22Rv1 (cell line): ENCODE data around the gene OLFM1.

Experiments used
- CTCF ChIP-seq: fragments of 450-650 bp; IDR thresholded peaks from 2 replicates; pipeline ENCODE4 v1.5.1; 2017; ENCODE audit warnings: mild to moderate bottlenecking
- ZFX ChIP-seq: fragments of 450-650 bp; IDR thresholded peaks from 2 replicates; pipeline ENCODE4 v1.6.1; 2017; ENCODE audit warnings: antibody characterized with exemption, borderline replicate concordance

GRCh38 chr9:135132008-135132407 lies 44.5 kb downstream of the OLFM1 start:
- TF ChIP-seq CTCF (no peak), ZFX (no peak)
